Activated naive CD8-positive, alpha-beta T cell treated with anti-CD3 and anti-CD28 coated beads, Interleukin-2, amount 10 ng/mL, durations not matched to agents 7 days and 5 days (primary cell): ENCODE data around the gene HRH1. TPM values are rescaled to one million over a fixed set of nuclear protein-coding genes. Genes with fewer than 3 reads are reported as not detected.
"Not testable (repeated sequence)": the region's sequence is repeated elsewhere in the genome, so short reads cannot be mapped to it uniquely, and the experiment has no call there.

ENCODE experiments used
- ATAC-seq: fragments of 150-1000 bp; cut with Tn5 transposase; one replicate; pipeline ENCODE4 v1.10.0; 2021; ENCODE audit warnings: low read depth, moderate library complexity
- POLR2A ChIA-PET: fragments of 350-600 bp; sonication (Branson Sonifier 250); formaldehyde crosslinking; loops from one replicate; lab custom pipeline; 2021; ENCODE audit warnings: antibody characterized with exemption; lab: Charles Lee
- DNase-seq: peaks from one replicate; pipeline ENCODE4 v3.0.0; 2021
- H3K27ac Mint-ChIP-seq: one replicate; pipeline ENCODE4 v1.8.0; 2022; ENCODE audit warnings: mild to moderate bottlenecking, mixed read lengths
- H3K27me3 Mint-ChIP-seq: one replicate; pipeline ENCODE4 v1.8.0; 2022; ENCODE audit warnings: mild to moderate bottlenecking, moderate library complexity, mixed read lengths
- H3K36me3 Mint-ChIP-seq: one replicate; pipeline ENCODE4 v1.8.0; 2021; ENCODE audit warnings: mild to moderate bottlenecking, mixed read lengths
- H3K4me1 Mint-ChIP-seq: one replicate; pipeline ENCODE4 v1.8.0; 2021; ENCODE audit warnings: mixed read lengths
- H3K4me3 Mint-ChIP-seq: one replicate; pipeline ENCODE4 v1.8.0; 2022; ENCODE audit warnings: mild to moderate bottlenecking, moderate library complexity, mixed read lengths
- H3K9me3 Mint-ChIP-seq: one replicate; pipeline ENCODE4 v1.8.0; 2021; ENCODE audit warnings: mixed read lengths
- total RNA-seq, 2 experiments: library from RNA; stranded (reverse); gene quantifications; one replicate each; pipeline ENCODE4 v1.2.3, GENCODE V29; 2021

Gene HRH1
- under 1 TPM; 0.36 to 0.45 TPM for total RNA-seq

GRCh38 chr3:11154036-11154952 lies at the start of gene HRH1:
Gene HRH1, plus strand, starts transcription at chr3:11154493. Its CDS starts 104,545 bp downstream, at chr3:11259038.
- POLR2A ChIA-PET: no interaction called here
- Mint-ChIP-seq H3K4me1 (peaks cover 5% of the 10 kb centered on the region), H3K27ac (no peak within 1 kb of the TSS), H3K27me3 (peaks cover 83% of the 10 kb centered on the region), H3K9me3 (no peaks in the 10 kb centered on the region), H3K4me3 (peak within 1 kb of the TSS; percentile 39), H3K36me3 (no peaks in the 10 kb centered on the region)
- peak; percentile 35 for DNase-seq
- peak; percentile 52 for ATAC-seq

- not testable (repeated sequence) for H3K36me3 Mint-ChIP-seq
- peaks cover 27% of the 10 kb centered on the region for H3K27me3 Mint-ChIP-seq
These were observed 41.0 kb upstream of the HRH1 start for GRCh38 chr3:11113316-11113715.

GRCh38 chr3:11115548-11115947 lies 38.7 kb upstream of the HRH1 start:
- peaks cover 16% of the 10 kb centered on the region for H3K27me3 Mint-ChIP-seq
- no peak overlapping the region for H3K4me3 Mint-ChIP-seq
- H3K36me3 Mint-ChIP-seq: no peaks in the 10 kb centered on the region
- no peaks in the 10 kb centered on the region for H3K9me3 Mint-ChIP-seq
- POLR2A ChIA-PET: no interaction called here
- ATAC-seq: no peak
- no peak for DNase-seq
- H3K4me1 Mint-ChIP-seq: peaks cover 3% of the 10 kb centered on the region
- no peak overlapping the region for H3K27ac Mint-ChIP-seq

More at GRCh38 chr3:11113316-11113715, 41.0 kb upstream of the HRH1 start:
- H3K27ac Mint-ChIP-seq, POLR2A ChIA-PET, H3K4me3 Mint-ChIP-seq, DNase-seq, ATAC-seq, H3K9me3 Mint-ChIP-seq, H3K4me1 Mint-ChIP-seq: not testable (repeated sequence)

- peaks cover 3% of the 10 kb centered on the region for H3K4me1 Mint-ChIP-seq
- H3K4me3 Mint-ChIP-seq: no peak overlapping the region
- H3K9me3 Mint-ChIP-seq: no peaks in the 10 kb centered on the region
- H3K27me3 Mint-ChIP-seq: peaks cover 14% of the 10 kb centered on the region
- DNase-seq: no peak
- H3K27ac Mint-ChIP-seq: no peak overlapping the region
- POLR2A ChIA-PET: no interaction called here
- no peak for ATAC-seq
- no peaks in the 10 kb centered on the region for H3K36me3 Mint-ChIP-seq
These were observed 37.8 kb upstream of the HRH1 start for GRCh38 chr3:11116336-11117059.

GRCh38 chr3:11117591-11117990 lies 36.7 kb upstream of the HRH1 start:
- Mint-ChIP-seq H3K4me1 (peaks cover 3% of the 10 kb centered on the region), H3K27me3 (peaks cover 13% of the 10 kb centered on the region), H3K36me3 (no peaks in the 10 kb centered on the region), H3K4me3 (no peak overlapping the region), H3K9me3 (no peaks in the 10 kb centered on the region), H3K27ac (no peak overlapping the region)
- ATAC-seq (no peak), DNase-seq (no peak)
- POLR2A ChIA-PET: no interaction called here

- POLR2A ChIA-PET: no interaction called here
- peaks cover 3% of the 10 kb centered on the region for H3K9me3 Mint-ChIP-seq
- peaks cover 15% of the 10 kb centered on the region for H3K27me3 Mint-ChIP-seq
- ATAC-seq (no peak), DNase-seq (no peak)
- no peak overlapping the region for H3K27ac Mint-ChIP-seq
- H3K4me1 Mint-ChIP-seq: peaks cover 3% of the 10 kb centered on the region
- no peak overlapping the region for H3K4me3 Mint-ChIP-seq
- H3K36me3 Mint-ChIP-seq: no peaks in the 10 kb centered on the region
These were observed 36.1 kb upstream of the HRH1 start for GRCh38 chr3:11118181-11118682.

- POLR2A ChIA-PET: no interaction called here
- Mint-ChIP-seq H3K9me3 (peaks cover 9% of the 10 kb centered on the region), H3K4me1 (peaks cover 3% of the 10 kb centered on the region), H3K4me3 (no peak overlapping the region), H3K36me3 (no peaks in the 10 kb centered on the region), H3K27me3 (peaks cover 22% of the 10 kb centered on the region), H3K27ac (no peak overlapping the region)
- ATAC-seq: no peak
- DNase-seq: no peak
These were observed 34.0 kb upstream of the HRH1 start for GRCh38 chr3:11120091-11120805.

GRCh38 chr3:11126653-11127052 lies 27.6 kb upstream of the HRH1 start:
- H3K9me3 Mint-ChIP-seq: peaks cover 9% of the 10 kb centered on the region
- H3K36me3 Mint-ChIP-seq: no peaks in the 10 kb centered on the region
- H3K4me1 Mint-ChIP-seq: no peaks in the 10 kb centered on the region
- no peak for ATAC-seq
- H3K27ac Mint-ChIP-seq: no peak overlapping the region
- H3K27me3 Mint-ChIP-seq: peaks cover 22% of the 10 kb centered on the region
- no peak for DNase-seq
- POLR2A ChIA-PET: no interaction called here
- no peak overlapping the region for H3K4me3 Mint-ChIP-seq

GRCh38 chr3:11128682-11129632 lies 25.3 kb upstream of the HRH1 start:
- Mint-ChIP-seq H3K4me3 (no peak overlapping the region), H3K9me3 (peaks cover 1% of the 10 kb centered on the region), H3K27me3 (peaks cover 11% of the 10 kb centered on the region), H3K27ac (no peak overlapping the region), H3K4me1 (no peaks in the 10 kb centered on the region), H3K36me3 (no peaks in the 10 kb centered on the region)
- ATAC-seq: no peak
- DNase-seq: no peak
- POLR2A ChIA-PET: no interaction called here

GRCh38 chr3:11130385-11130784 lies 23.9 kb upstream of the HRH1 start:
- Mint-ChIP-seq H3K4me3 (no peak overlapping the region), H3K27me3 (peaks cover 9% of the 10 kb centered on the region), H3K4me1 (no peaks in the 10 kb centered on the region), H3K9me3 (no peaks in the 10 kb centered on the region), H3K27ac (no peak overlapping the region), H3K36me3 (no peaks in the 10 kb centered on the region)
- POLR2A ChIA-PET: no interaction called here
- DNase-seq (no peak), ATAC-seq (no peak)

- Mint-ChIP-seq H3K4me1 (no peaks in the 10 kb centered on the region), H3K9me3 (no peaks in the 10 kb centered on the region), H3K4me3 (no peak overlapping the region), H3K27me3 (peaks cover 11% of the 10 kb centered on the region), H3K36me3 (no peaks in the 10 kb centered on the region), H3K27ac (no peak overlapping the region)
- POLR2A ChIA-PET: no interaction called here
- no peak for DNase-seq
- ATAC-seq: no peak
These were observed 22.9 kb upstream of the HRH1 start for GRCh38 chr3:11131371-11131770.

GRCh38 chr3:11131886-11132285 lies 22.4 kb upstream of the HRH1 start:
- H3K27ac Mint-ChIP-seq, H3K36me3 Mint-ChIP-seq, POLR2A ChIA-PET, DNase-seq, H3K9me3 Mint-ChIP-seq, H3K4me1 Mint-ChIP-seq, H3K4me3 Mint-ChIP-seq, ATAC-seq: not testable (repeated sequence)
- peaks cover 12% of the 10 kb centered on the region for H3K27me3 Mint-ChIP-seq
